Effector memory CD4-positive, alpha-beta T cell (primary cell): Measurements from ENCODE around the gene SLX1A.
A peak's percentile ranks its signal among the peaks of the same experiment; 100 is the strongest.

Source experiments
- DNase-seq, 3 donors: peaks; one replicate each; pipeline ENCODE4 v3.0.0-alpha.2; 2020
- H3K27ac ChIP-seq: 2 replicates; pipeline ENCODE4 v1.7.0; 2013; ENCODE audit warnings: mild to moderate bottlenecking, low read length, moderate library complexity; ENCODE audit not compliant: insufficient read depth, poor library complexity, severe bottlenecking
- H3K27me3 ChIP-seq: replicated peaks from 2 replicates; pipeline ENCODE4 v1.7.0; 2013; ENCODE audit warnings: mild to moderate bottlenecking, low read length; ENCODE audit not compliant: insufficient read depth, control insufficient read depth, poor library complexity, severe bottlenecking
- H3K36me3 ChIP-seq: 2 replicates; pipeline ENCODE4 v1.7.0; 2013; ENCODE audit warnings: mild to moderate bottlenecking, low read length, moderate library complexity; ENCODE audit not compliant: control insufficient read depth, insufficient read depth
- H3K4me1 ChIP-seq: 2 replicates; pipeline ENCODE4 v1.7.0; 2013; ENCODE audit warnings: low read length, mild to moderate bottlenecking; ENCODE audit not compliant: control insufficient read depth, insufficient read depth, poor library complexity, severe bottlenecking
- H3K4me3 ChIP-seq: 2 replicates; pipeline ENCODE4 v1.7.0; 2013; ENCODE audit warnings: low read length, low read depth, mild to moderate bottlenecking; ENCODE audit not compliant: insufficient read depth, poor library complexity, severe bottlenecking
- H3K9me3 ChIP-seq: 2 replicates; pipeline ENCODE4 v1.7.0; 2013; ENCODE audit warnings: mild to moderate bottlenecking, low read length, moderate library complexity; ENCODE audit not compliant: control insufficient read depth

SLX1A gene

GRCh38 chr16:30183233-30184095 lies 10.2 kb upstream of the SLX1A start, which contains the start of gene CORO1A:
TSS of gene CORO1A (plus strand) at chr16:30183602. CDS start at chr16:30185210, 1,608 bp downstream.
- H3K9me3 ChIP-seq, result no peaks in the 10 kb centered on the region
- H3K4me1 ChIP-seq, result peaks cover 33% of the 10 kb centered on the region
- peak within 1 kb of the TSS; percentile 94 for H3K27ac ChIP-seq
- peak; percentile 60 to 77 (median 70) for DNase-seq
- H3K36me3 ChIP-seq, result peaks cover 29% of the 10 kb centered on the region
- no peaks in the 10 kb centered on the region for H3K27me3 ChIP-seq
- H3K4me3 ChIP-seq, result peak within 1 kb of the TSS; percentile 97

GRCh38 chr16:30184096-30184890 lies 9.4 kb upstream of the SLX1A start:
- peaks cover 33% of the 10 kb centered on the region for H3K4me1 ChIP-seq
- H3K36me3 ChIP-seq, result peaks cover 29% of the 10 kb centered on the region
- H3K9me3 ChIP-seq, result no peaks in the 10 kb centered on the region
- H3K27ac ChIP-seq, result peak overlapping the region; percentile 94
- no peaks in the 10 kb centered on the region for H3K27me3 ChIP-seq
- H3K4me3 ChIP-seq, result peak overlapping the region; percentile 97
- DNase-seq, result peak; percentile 73 to 75 (median 74)

- peaks cover 33% of the 10 kb centered on the region for H3K4me1 ChIP-seq
- H3K4me3 ChIP-seq, result peak overlapping the region; percentile 97
- H3K27me3 ChIP-seq, result no peaks in the 10 kb centered on the region
- DNase-seq, result peak in 1 of 3 donors; percentile 5
- peak overlapping the region; percentile 94 for H3K27ac ChIP-seq
- no peaks in the 10 kb centered on the region for H3K9me3 ChIP-seq
- H3K36me3 ChIP-seq, result peaks cover 29% of the 10 kb centered on the region
Measured at GRCh38 chr16:30184891-30185682, 8.6 kb upstream of the SLX1A start.

DNA sequence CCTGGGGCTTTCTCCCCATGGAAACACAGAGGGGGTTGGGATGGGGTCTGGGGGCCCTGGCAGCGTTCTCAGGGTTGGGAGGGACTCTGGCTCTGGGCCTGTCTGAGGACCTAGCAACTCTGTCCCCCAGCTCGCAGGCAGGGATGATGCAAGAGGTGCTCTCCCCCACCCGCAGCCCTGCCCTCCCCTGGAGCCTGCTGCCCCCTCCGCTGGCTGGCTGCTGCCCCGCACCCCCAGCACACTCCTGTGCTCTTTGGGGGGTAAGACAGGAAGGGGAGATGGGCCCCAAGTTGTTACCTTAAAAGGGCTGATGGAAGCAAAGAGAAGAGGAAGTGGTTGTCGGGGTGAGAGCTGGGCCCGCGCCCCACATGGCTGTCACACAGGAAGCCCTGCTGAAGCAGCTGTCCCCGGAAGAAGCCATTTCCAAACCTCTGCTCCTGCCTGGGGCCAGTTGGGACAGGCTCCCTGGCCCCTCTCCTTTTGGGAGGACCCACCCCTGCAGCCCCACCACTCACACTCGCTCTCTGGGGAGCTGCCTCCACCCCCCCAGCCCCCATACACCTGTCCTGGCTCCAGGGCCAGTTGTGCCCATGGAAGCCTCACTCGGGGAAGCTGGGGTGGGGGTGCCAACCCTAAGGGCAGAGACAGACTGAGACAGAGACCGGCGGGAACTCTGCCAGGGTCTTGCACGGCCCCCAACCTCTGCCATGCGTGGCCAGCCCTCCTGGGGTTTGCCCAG lies 7.8 kb upstream of the SLX1A start:
- Histone ChIP-seq H3K9me3 (no peaks in the 10 kb centered on the region), H3K4me3 (peak overlapping the region; percentile 97), H3K4me1 (peaks cover 33% of the 10 kb centered on the region), H3K27me3 (no peaks in the 10 kb centered on the region), H3K27ac (peak overlapping the region; percentile 94), H3K36me3 (peaks cover 29% of the 10 kb centered on the region)
- DNase-seq, result peak; percentile 68 to 77 (median 71)

- Histone ChIP-seq H3K4me1 (peaks cover 33% of the 10 kb centered on the region), H3K4me3 (peak overlapping the region; percentile 97), H3K36me3 (peaks cover 29% of the 10 kb centered on the region), H3K9me3 (no peaks in the 10 kb centered on the region), H3K27me3 (no peaks in the 10 kb centered on the region), H3K27ac (peak overlapping the region; percentile 94)
- no peak for DNase-seq
Measured at GRCh38 chr16:30186444-30186781, 7.3 kb upstream of the SLX1A start.

DNA sequence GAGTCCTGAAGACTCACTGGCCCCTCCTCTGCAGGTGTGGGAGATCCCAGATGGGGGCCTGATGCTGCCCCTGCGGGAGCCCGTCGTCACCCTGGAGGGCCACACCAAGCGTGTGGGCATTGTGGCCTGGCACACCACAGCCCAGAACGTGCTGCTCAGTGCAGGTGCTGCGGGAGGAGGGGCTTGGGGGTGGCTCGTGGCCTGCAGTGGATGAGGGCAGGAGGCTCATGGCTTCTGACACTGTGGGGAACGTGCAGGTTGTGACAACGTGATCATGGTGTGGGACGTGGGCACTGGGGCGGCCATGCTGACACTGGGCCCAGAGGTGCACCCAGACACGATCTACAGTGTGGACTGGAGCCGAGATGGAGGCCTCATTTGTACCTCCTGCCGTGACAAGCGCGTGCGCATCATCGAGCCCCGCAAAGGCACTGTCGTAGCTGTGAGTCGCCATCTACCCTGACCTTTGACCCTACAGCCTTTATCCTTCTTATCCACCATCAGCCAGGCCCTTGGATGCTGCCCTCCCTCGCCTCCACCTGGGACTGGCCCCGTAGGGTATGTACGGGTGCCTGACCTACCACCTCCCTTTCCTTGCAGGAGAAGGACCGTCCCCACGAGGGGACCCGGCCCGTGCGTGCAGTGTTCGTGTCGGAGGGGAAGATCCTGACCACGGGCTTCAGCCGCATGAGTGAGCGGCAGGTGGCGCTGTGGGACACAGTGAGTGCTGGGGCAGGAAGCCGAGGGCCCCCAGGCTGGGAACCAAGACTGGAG lies 6.7 kb upstream of the SLX1A start:
- Histone ChIP-seq H3K4me3 (peak overlapping the region; percentile 97), H3K36me3 (peaks cover 29% of the 10 kb centered on the region), H3K9me3 (no peaks in the 10 kb centered on the region), H3K27me3 (no peaks in the 10 kb centered on the region), H3K27ac (peak overlapping the region; percentile 94), H3K4me1 (peaks cover 33% of the 10 kb centered on the region)
- peak; percentile 72 to 83 (median 74) for DNase-seq

GRCh38 chr16:30187556-30187865 lies 6.2 kb upstream of the SLX1A start:
- peaks cover 29% of the 10 kb centered on the region for H3K36me3 ChIP-seq
- H3K9me3 ChIP-seq, result no peaks in the 10 kb centered on the region
- H3K27me3 ChIP-seq, result no peaks in the 10 kb centered on the region
- peak overlapping the region; percentile 97 for H3K4me3 ChIP-seq
- DNase-seq, result no peak
- H3K4me1 ChIP-seq, result peaks cover 33% of the 10 kb centered on the region
- peak overlapping the region; percentile 94 for H3K27ac ChIP-seq

DNA sequence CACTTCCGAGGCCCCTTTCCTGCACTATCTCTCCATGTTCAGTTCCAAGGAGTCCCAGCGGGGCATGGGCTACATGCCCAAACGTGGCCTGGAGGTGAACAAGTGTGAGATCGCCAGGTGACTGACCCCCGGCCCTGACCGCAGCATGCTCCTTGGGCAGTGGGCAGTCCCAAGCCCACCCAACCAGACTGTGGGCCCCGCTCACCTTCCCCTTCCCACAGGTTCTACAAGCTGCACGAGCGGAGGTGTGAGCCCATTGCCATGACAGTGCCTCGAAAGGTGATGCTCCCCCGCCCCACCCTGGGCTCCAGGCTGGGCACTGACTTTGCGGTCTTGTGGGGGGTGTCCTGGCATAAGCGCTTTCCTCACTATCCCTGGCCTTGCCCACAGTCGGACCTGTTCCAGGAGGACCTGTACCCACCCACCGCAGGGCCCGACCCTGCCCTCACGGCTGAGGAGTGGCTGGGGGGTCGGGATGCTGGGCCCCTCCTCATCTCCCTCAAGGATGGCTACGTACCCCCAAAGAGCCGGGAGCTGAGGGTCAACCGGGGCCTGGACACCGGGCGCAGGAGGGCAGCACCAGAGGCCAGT lies 5.6 kb upstream of the SLX1A start:
- Histone ChIP-seq H3K27ac (peak overlapping the region; percentile 25), H3K36me3 (peaks cover 29% of the 10 kb centered on the region), H3K4me3 (no peak overlapping the region), H3K9me3 (no peaks in the 10 kb centered on the region), H3K27me3 (no peaks in the 10 kb centered on the region), H3K4me1 (peaks cover 33% of the 10 kb centered on the region)
- no peak for DNase-seq
